GM19452 (cell line): ENCODE data around the gene ASIC4.
A peak's percentile ranks its signal among the peaks of the same experiment; 100 is the strongest.

Experiments used
- ATAC-seq: cut with Tn5 transposase; IDR thresholded peaks from one replicate; pipeline ENCODE4 v1.9.1; 2021; ENCODE audit not compliant: unreplicated experiment

The ASIC4 gene

DNA sequence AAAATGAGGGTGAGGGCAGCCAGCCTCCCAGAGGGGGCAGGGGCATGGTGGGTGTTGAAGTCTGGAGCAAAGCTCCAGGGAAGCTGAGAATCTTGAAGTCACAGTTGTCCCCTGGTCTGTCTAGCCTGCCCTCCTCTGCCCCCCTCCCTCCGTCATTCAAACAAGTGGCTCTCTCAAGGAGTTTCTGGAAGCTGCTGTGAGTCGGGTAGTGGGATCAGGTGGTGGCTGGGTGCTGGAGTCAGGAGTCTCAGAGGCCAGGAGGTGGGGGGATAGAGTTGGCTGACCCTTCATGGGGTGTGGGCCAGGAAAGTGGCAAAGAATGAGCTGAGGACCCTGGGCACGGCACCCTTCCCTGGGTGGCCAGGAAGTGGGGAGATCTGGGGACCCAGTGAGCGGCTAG lies 495 bp upstream of the ASIC4 start:
- no peak for ATAC-seq

DNA sequence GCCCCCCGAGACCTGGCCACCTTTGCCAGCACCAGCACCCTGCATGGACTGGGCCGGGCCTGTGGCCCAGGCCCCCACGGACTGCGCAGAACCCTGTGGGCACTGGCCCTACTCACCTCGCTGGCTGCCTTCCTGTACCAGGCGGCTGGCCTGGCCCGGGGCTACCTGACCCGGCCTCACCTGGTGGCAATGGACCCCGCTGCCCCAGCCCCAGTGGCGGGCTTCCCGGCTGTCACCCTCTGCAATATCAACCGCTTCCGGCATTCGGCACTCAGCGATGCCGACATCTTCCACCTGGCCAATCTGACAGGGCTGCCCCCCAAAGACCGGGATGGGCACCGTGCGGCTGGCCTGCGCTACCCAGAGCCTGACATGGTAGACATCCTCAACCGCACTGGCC lies 554 bp downstream of the ASIC4 start:
- no peak for ATAC-seq

DNA sequence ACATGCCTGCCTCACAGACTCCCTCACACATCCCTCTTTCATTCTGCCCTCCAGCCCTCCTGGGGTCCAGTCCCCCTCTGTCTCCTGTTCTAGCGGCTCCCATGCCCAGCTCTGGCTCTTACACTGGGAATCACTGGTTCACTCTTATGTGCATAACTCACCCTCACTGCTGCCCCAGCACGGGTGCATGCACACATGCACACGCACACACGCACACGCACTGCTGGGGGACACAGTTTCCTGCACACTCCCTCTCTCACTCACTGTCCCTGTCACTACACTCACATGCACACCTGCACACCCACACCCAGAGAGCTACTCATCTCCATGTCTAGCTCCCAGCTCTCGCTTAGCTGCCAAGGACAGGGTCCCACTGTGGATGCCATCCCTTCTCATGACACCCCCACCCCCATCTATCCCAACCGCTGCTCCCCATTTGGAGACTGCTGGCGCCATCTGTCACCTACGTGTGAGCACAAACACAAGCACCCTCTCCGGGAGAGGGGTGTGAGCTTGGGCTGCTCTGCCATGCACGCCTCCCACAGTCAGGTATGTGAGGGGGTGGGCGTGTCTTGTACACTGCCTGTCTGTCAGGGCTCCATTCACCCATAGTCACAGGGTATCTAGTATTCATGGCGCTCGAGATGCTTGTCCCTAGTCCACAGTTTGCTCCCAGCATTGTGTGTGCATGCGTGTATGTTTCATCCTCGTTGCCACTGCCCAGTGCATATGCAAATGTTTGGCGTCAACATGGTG lies 1.8 kb downstream of the ASIC4 start:
- ATAC-seq: no peak

DNA sequence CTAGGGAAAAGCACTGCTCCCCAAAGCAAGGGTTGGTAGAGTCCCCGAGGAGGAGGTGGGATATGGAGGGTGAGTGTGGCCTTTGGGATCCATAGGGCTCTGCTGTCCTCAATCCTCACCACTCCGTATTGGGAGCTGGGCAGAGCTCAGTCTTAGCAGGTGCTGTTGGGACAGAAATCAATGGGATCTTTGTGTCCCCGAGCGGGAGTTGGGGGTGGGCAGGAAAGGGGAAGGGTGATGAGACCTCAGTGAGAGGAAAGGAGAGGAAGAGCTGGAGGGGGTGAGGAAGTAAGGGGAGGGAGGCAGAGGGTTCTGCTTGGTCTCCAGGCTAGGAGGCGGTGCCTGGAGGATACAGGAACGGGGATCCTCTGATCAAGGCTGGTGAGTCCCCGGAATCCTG lies 2.6 kb downstream of the ASIC4 start:
- no peak for ATAC-seq

DNA sequence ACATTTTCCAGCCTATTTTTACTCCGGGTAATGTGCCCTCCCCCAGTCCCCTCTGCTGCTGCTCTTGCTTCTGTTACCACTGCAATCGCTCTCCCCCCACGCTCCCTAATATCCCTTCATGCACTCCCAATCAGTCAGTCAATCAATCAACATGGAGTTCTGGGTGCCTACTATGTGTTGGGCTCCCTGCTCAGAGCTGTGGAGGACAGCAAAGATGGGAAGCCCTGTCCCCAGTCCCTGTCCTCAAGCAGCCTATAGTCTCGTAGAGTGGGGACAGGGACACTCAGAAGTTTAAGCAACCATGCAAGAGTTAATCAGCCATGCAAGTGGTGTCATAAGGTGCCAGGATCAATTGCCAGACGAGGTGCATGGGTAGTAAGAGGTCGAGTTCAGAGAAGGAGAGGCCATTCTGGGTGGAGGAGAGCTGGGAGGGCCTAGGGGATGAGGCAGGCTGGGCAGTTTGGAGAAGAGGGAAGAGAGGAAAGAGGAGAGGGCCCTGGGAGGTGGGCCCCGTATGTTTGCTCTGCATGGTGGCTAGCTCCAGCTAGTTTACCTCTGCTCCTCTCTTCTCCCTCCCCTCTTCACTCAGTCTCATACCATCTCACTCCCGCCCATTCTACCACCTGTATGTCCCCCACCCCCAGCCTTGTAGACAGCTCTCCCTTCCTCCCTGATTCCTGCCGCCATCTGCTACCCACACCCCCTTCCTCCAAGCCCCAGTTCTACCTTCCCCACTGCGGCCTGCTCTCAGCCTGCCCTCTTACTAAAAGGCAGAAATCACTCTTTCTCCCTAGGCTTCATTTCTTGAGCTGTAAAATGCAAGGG lies 3.9 kb downstream of the ASIC4 start:
- ATAC-seq: no peak

DNA sequence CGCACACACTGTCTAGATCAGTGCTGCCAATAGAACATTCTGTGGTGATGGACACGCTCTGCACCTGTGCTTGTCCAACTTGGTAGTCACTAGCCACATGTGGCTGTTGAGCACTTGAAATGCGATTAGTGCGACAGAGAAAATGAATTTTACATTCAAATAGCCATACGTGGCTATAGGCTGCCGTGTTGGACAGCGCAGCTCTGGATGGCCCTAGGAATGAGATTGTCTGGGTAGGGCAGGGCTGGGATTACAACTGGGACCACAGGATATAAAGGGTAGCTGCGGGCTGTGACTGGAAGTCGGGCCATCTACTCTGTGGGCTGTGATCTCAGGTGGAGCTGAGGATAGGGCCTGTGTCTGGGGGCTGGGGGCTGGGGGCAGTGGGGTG lies 5.2 kb downstream of the ASIC4 start:
- no peak for ATAC-seq

DNA sequence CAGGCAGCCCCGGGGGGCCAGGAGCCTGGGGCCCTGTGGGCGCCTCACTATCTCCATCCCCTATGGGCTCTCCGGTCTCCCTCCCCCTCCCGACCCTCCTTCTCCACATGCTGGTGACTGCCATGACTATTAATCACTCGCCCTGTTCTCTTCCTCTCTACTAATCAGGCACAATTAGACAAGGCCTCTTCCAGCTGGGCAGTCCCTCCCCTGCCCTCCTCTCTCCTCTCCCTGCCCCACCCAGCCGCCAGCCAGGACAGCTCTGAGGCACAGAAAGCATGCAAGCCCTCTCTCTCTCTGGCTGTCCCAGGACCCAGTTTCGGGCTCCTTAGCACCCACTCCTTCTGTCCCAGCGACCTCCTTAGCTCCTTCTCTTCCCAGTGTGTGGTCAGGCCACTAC lies 5.8 kb downstream of the ASIC4 start:
- ATAC-seq: no peak

DNA sequence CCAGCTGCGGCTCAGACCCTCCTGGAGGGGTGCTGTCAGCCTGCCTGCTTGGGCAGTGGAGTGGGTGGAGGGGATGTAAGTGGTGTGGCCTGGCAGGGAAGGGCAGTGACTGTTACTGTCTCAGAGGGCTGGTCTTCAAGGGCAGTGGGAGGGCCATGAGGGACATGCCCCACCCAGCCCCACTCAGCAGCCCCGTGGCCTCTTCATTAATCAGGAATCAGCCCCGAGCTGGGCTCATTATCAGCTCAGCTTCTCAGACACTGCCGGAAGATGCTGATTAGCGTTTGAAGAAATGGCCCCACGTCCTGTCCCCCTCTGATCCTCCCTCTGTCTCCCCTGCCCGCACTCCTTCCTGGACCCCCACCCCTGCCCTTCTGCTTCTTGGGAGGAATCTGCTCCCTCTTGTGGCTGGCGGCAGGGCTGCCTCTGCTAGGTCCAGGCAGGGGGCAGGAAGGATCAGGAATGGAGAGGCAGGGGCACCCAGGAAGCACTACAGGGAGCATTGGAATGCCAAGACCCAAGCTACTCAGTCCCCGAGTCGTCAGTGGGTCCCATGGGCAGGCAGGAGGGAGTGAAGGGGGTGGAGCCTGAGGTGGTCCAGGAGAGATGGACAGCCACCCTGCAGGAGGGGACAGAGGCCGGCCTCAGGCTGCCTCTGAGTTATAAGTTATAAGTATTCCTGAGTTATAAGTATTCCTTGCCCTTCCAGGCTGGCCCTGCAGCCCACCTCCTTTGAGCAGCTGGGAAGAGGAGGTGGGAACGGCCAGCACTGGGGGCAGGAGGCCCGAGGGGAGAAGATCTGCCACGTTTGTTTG lies 7.0 kb downstream of the ASIC4 start:
- ATAC-seq: no peak

DNA sequence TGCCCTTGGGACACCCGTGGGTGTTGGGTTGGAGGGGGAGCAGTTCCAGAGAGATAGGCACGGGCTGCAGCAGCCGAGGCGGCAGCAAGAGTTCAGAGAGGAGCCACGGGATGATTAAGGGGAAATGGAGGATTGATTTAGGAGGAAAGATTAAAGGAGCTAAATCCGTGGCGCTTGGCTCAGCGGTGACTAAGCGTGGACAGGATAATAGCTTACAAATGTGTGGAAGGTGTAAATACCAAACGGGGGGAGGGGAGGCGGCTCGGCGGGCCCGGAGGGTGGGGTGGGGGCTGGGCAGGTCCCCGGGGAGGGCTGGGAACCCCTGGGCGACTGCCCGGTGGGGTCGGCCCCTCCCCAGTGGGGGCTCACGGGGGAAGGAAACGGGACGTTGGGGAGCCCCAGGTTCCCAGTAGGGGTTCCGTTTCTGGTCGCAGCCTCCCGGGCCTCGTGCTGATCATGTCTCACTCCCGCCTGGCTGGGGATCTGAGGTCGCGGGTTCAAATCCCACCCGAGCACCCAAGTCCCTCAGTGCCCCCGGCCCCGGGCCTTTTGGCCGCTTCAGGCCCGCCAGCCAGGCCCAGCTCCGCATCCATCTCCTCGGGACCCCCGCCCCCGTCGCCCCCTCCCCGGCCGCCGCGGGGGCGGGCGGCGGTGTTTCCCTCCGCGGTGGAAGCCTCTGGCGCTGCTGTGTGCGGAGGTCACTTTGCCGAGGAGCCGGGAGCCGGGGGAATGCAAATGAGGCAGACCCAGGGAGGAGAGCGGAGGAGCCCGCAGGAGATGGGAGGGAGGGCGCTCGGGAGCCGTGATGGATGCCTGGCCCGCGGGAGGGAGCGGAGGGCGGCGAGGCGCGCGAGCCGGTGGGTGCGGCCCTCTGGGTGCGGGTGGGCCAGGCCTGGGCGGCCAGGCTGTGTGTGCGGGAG lies 8.1 kb downstream of the ASIC4 start:
- no peak for ATAC-seq

DNA sequence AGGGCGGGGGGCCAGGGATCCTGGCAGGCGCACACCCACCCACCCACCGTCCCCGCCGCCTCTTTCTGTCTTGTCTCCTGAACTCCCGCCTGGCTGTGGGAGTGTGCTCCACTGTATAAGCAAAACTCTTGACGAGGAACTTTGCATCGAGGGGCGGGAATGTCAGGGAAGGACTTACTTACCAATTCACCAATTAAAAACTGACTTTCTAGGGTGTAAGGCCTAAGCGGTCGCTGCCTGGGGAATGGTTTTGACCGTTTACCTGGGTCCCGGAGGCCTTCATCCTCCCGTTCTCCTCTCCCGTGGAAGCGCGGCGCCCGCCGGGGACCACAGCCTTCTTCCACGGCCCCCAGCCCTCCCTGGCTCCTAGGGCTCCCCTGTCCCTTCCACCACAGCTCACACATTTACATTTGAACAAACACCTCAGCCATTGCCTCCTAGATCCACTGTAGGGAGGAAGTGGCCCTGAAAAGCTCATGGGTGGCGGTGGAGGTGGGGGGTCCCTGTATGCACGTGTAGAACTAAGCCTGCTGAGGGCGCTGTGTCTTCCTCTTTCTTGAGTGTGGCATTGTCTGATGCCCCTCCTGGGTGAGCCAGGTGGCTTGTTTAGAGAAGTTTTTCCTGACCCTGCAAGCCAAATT lies 8.9 kb downstream of the ASIC4 start:
- no peak for ATAC-seq

DNA sequence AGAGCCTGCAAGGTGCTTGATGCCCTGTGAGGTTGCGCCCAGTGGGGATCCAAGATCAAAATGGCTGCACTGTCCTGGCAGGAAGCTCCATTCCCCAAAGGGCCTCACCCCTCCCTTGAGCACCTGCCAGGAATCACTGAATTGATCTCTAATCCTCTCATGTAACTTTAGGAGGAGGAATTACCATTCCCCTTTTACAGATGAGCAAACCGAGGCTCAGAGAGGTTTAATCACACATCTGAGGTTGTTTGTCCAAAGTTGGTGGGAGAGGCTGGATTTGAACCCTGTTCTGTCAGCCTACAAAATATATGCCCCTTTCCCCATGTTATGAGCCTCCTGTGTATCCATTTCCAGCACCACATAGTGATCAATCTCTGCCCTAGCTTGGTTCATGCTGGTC lies 10.5 kb downstream of the ASIC4 start:
- no peak for ATAC-seq

DNA sequence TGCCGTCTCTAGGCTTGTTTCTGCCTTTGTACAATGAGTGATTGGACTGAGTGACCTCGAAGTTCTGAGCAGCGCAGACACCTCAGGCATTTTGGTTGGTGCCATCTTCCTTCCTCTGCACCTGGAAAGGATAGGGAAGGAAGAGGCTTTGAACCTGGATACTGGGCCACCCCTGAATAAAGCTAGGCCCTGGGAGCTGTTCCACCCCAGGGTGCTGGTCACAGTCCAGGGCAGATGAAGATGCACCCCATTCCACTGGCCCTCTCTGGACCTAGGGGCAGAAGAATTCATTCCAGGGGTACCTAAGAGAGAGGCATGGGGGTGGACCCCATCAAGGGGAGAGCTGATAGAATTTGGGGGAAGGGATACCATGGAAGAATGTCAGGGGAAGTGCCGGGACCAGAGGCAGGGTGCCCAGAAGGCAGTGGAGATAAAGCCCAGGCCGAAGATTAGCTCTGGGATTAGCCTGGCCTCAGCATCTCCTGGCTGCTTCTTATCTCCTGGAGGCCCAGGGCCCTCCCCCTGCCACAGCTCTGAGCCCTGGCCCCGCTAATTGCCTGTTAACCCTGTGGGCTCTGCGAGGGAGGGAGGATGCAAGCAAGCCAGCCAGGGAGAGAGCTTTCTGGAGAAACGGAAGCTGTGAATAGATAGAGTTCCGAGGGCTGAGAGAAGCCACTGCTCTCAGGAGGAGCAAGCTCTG lies 11.4 kb downstream of the ASIC4 start:
- no peak for ATAC-seq

DNA sequence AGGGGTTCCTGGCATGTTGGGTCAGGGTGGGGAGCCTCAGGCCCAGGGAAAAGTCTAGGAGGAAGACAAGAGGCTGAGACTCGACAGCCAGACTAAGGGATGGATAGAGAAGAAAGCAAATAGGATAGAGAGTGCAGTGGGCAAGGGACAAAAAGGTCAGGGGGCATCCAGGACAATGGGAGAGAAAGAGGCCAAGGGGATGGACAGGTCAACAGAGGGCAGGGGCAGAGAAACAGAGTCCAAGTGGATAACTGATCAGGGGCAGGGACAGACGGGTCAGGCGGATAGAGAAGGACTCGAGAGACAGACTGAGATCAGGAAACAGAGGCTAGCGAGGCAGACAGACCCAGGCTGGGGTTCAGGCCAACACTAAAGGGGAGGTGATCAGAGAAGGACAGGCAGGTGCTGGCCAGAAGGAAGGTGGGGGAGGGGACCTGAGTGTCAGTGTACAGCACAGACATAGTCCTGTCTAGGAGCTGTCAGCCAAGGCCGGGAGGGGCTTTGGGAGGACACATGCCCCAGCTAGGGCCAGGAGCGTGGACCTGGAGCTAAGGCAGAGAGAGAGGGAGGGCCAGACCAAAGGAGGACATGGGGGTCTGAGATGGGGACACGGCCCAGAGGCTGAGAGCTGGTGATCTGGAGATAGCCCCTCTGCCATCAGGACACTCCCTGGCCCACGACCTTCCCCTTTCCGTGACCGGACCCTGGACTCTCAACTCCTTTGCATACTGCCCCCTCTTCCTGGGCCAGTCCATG lies 12.2 kb downstream of the ASIC4 start:
- no peak for ATAC-seq

DNA sequence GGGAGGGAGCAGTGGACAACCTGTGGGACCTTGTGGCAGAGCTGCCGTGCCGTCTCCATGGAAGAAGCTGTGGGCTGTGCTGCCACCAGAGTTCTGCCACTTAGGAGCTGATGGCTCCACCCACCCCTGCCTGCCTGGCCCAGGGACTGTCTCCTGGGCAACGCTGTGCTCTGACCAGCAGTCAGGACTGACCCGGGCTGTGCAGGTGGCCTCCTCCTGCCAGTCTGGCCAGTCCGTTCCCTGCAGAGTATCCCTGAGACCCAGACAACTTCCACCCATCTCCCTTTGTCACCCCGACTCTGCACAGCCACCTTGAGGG lies 12.8 kb downstream of the ASIC4 start:
- no peak for ATAC-seq

DNA sequence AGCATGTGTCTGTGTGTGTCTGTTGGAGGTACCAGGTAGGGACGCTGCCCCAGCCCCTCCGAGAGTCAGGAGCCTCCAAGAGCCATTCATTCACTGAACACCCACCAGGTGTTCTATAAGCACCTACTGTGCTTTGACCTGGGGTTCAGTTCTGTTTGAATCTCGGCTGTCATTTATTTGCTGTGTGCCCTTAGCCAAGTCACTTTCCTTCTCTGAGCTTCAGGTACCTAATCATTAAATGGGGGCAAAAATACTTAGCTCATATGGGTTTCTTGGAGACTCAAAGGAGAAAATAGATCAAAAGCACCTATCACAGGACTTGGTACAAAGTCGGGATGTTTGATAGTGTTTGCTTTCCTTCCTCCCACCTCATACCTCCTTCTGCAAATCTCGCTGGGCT lies 13.2 kb downstream of the ASIC4 start:
- ATAC-seq: no peak

DNA sequence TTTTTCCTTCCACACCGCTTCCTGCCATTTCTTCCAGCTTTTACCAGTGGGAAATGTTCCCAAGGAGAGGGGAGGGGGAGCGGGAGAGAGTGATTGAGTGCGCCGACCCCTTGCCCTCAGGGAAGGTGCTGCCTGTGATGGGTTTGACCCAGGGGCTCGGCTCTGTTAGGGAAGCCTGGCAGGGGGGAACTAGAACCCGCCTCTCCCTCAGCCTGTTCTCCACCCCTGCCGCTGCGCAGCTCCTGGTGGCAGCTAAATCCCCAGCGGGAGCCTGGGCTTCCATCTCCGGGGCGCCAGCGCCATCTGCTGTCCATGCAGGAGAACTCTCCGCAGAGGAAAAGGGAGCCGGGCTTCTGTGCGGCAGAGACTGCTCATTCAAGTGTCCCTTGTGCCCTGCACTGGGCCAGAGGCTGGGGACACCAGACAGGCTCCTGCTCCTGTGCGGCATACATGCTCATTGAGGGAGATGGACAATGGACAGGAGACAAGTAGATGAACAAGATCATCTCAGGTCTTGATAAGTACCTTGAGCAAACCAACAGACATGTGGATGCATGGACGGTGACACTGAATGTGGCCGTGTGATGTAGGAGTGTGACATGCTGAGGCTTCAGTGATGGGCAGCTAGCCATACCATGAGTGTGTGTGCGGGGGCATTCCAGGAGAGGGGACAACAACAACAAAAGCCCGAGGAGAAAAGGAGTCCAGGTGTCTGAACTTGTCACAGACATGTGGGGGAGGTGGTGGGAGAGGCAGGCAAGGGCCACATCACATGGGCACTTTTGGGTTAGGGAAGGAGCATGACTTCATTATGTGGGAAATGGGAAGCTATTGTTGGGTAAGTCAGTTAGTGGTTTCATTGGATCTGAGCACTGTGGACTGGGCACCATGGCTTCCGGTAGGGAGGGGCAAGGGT lies 16.0 kb downstream of the ASIC4 start:
- peak; percentile 92 for ATAC-seq

DNA sequence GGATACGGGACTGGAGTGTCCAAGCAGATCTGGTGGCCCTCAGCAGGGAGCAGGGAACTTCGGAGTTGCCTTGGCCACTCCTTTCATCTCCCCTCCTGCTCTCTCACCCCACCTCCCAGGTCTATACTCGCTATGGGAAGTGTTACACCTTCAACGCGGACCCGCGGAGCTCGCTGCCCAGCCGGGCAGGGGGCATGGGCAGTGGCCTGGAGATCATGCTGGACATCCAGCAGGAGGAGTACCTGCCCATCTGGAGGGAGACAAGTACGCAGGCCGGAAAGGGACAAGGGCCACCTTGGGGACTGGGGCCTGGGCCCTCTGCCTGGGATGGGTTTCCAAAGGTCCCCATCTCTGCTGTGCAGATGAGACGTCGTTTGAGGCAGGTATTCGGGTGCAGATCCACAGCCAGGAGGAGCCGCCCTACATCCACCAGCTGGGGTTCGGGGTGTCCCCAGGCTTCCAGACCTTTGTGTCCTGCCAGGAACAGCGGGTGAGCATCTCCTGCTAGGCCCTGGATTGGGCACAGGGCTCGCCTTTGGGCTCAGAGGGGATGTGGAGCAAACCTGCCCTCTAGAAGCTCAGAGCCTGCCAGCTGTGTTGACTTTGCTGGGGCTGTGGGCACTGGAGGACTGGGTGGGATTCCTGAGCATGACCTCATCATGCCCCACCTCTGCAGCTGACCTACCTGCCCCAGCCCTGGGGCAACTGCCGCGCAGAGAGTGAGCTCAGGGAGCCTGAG lies 17.5 kb downstream of the ASIC4 start:
- no peak for ATAC-seq

DNA sequence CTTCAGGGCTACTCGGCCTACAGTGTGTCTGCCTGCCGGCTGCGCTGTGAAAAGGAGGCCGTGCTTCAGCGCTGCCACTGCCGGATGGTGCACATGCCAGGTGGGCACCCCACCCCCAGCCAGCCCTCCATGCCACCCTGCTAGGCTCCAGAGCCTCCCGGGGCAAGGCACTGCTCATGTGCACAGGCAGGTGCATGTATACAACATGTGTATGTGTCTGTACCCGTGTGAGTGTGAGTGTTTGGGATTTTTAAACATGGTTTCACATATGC lies 18.0 kb downstream of the ASIC4 start:
- ATAC-seq: no peak
